LNCaP clone FGC (cell line): ENCODE data around the gene KRTAP3-2.
"Not testable (repeated sequence)": the region's sequence is repeated elsewhere in the genome, so short reads cannot be mapped to it uniquely, and the experiment has no call there.

Experiments used
- DNase-seq: peaks from one replicate; pipeline ENCODE4 v3.0.0-alpha.2; 2011; ENCODE audit warnings: low read depth
- H3K4me3 ChIP-seq: 2 replicates; pipeline ENCODE4 v1.5.1; 2011; ENCODE audit warnings: mild to moderate bottlenecking, low read depth, low read length, control low read depth
- TF ChIP-seq, protein P1 (sequence below): IDR thresholded peaks from 2 replicates; pipeline ENCODE4 v1.5.1; 2012; ENCODE audit warnings: mild to moderate bottlenecking; ENCODE audit not compliant: control insufficient read depth, insufficient read depth; ENCODE audit errors: extremely low read depth

Gene KRTAP3-2

DNA sequence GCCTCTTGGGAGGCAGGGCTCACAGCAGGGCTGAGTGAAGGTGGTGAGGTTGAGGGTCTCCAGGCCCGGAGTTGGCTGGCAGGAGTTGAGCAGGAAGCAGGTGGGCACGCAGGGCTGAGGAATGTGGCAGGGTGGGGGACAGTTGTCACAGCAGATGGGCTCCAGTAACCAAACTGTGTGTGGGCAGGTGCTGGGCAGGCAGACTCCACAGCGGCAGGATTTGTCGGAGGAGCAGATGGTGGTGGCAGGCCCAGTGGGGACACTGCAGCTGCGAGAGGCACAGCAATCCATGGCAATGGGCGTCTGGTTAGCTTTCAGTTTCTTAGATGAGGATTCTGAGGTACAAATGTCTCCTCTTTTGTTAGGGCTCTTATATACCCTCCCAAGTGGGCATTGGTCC lies at the start of gene KRTAP3-2:
TSS of gene KRTAP3-2 (minus strand) at position 344 of the 400 bp plus-strand sequence. CDS start at position 291, 53 bp downstream.
- not testable (repeated sequence) for DNase-seq, H3K4me3 ChIP-seq

DNA sequence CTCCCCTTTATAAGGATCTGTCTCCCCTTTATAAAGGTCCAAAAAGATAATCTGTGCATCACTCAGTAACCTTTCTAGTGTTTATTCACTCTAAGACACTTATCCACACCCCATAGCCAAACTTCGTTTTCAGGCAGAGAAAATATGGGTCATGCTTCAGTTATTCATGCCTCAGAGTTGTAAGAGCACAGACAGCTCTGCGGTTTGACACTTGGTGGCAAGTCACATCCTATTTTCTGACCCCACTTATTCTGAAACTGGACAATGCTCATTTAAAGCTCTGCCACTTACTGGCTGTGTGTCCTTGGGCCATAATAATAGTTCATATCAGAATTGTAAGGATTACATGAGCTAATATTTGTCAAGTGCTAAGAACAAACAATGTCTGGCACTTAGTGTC lies 49.4 kb upstream of the KRTAP3-2 start:
- TF ChIP-seq, protein P1, sequence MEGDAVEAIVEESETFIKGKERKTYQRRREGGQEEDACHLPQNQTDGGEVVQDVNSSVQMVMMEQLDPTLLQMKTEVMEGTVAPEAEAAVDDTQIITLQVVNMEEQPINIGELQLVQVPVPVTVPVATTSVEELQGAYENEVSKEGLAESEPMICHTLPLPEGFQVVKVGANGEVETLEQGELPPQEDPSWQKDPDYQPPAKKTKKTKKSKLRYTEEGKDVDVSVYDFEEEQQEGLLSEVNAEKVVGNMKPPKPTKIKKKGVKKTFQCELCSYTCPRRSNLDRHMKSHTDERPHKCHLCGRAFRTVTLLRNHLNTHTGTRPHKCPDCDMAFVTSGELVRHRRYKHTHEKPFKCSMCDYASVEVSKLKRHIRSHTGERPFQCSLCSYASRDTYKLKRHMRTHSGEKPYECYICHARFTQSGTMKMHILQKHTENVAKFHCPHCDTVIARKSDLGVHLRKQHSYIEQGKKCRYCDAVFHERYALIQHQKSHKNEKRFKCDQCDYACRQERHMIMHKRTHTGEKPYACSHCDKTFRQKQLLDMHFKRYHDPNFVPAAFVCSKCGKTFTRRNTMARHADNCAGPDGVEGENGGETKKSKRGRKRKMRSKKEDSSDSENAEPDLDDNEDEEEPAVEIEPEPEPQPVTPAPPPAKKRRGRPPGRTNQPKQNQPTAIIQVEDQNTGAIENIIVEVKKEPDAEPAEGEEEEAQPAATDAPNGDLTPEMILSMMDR = no peak
- H3K4me3 ChIP-seq = no peak overlapping the region
- no peak for DNase-seq

DNA sequence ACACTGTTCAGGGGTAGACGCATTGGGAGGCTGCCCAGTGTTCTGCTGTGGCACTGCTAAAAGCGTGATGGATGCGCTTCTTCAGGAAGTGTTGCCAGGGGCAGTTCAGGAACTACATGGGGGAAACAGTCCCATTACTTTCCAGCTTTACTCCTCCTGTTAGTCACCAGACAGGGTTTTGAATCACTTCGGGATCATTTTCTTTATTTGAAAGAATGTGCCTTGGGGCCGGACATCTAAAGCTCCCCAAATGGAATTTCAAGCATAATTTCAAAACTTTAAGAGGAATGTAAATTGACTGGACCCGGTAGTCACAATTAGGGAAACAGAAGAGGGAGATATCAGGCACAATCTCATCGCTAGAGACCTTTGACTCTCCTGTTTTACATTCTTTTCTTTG lies 48.7 kb upstream of the KRTAP3-2 start:
- no peak for DNase-seq
- no peak overlapping the region for H3K4me3 ChIP-seq
- TF ChIP-seq, protein P1 = no peak

DNA sequence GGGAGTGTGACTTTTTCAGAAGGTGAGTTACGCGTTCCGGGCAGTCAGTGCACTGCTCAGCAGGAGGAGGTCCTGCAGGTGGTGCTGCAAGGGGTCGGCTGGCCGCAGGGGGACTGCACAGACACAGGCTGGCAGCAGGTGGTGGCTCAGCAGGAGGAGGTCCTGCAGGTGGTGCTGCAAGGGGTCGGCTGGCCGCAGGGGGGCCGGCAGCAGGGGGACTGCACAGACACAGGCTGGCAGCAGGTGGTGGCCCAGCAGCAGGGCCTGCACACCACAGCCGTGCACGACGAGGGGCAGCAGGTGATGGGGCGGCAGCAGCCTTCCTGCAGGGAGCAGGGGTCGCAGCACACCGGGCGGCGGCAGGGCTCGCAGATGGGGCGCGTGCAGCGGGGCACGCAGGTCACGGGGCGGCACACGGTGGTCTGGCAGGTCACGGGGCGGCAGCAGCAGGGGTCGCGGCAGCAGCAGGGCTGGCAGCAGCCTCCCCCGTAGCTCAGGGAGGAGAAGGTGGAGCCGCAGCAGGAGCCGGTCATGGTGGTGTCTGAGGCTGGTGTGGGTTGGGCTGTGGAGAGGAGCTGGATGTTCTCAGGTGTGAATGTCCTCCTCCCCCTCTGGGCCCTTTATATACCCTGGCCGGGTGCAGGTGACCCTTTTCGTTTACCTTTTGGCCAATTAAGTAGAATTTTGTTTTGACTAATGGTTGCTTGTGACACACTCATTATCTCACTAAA lies 47.2 kb upstream of the KRTAP3-2 start, which contains the start of gene KRTAP2-1:
TSS of gene KRTAP2-1 (minus strand) at position 582 of the 731 bp plus-strand sequence. CDS start at position 533, 49 bp downstream.
- not testable (repeated sequence) for DNase-seq, H3K4me3 ChIP-seq

DNA sequence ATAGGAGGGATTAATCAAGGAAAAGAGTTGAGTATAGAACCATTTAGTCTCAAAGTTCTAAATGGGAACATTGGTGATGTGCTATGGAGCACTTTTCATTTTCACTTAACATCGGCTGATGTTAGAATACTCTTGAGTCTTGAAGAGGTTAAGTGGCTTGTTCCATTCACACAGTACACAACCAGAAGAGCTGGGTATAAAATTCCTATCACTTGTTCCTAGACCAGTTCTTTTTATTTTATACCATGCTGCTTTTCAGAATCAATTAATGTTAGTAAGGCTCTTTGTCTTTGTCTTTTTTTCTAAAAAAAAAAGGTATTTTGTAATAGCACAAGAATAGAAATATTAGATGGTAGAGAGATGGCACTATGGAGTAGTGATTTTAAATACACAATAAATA lies 43.2 kb upstream of the KRTAP3-2 start:
- TF ChIP-seq, protein P1 = no peak
- H3K4me3 ChIP-seq = no peak overlapping the region
- no peak for DNase-seq

DNA sequence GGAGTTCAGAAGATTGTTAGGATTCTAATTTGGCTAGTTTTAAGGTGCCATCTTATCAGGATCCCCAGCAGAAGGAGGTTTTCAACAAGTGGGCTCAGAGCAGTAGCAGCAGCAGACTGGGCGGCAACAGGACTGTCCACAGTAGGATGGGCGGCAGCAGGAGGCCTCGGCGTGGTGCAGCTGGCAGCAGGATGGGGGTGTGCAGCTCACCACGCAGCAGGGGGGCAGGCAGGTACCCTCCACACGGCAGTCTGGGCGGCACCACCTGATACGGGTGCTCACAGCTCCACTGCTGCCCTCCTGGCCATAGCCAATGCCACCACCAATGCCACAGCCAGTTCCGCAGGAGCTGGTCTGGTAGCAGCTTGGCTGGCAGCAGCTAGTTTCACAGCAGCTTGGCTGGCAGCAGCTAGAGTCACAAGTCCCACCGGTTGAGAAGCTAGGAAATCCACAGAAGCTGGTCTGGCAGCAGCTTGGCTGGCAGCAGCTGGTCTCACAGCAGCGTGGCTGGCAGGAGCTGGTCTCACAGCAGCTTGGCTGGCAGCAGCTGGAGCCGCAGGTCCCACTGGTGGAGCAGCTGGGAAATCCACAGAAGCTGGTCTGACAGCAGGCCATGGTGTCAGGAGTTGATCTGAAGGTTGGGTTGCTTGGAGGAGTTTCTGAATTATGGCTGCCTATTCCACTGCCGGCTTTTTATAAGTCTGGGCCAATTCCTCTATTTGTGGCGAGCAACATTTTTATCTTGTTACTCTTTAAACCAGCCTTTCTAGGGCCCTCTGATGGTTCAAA lies 41.3 kb upstream of the KRTAP3-2 start, which contains the start of gene KRTAP1-1:
TSS of gene KRTAP1-1 (minus strand) at position 668 of the 789 bp plus-strand sequence. CDS start at position 615, 53 bp downstream.
- not testable (repeated sequence) for H3K4me3 ChIP-seq, DNase-seq

DNA sequence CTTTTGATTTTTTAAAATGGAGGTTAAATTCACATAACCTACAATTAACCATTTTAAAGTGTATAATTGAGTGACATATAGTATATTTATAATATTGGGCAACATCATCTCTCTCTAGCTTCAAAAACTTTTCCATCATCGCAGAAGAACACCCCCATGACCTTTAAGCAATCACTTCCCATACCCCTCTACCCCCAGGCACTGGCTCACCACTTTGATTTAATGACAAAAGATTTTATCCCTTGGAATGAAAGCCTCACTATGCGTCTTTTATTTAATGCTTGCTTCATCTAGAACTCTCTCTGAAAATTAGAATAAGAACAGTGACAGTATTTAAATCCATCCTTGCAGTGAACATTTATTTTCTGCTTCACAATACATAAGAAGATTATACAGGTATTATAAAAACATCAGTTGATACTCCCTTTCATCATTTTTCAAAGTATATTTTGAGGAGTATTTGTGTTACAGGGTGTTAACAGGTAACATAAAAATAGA lies 38.2 kb upstream of the KRTAP3-2 start:
- DNase-seq = no peak
- H3K4me3 ChIP-seq = no peak overlapping the region
- TF ChIP-seq, protein P1 = no peak

DNA sequence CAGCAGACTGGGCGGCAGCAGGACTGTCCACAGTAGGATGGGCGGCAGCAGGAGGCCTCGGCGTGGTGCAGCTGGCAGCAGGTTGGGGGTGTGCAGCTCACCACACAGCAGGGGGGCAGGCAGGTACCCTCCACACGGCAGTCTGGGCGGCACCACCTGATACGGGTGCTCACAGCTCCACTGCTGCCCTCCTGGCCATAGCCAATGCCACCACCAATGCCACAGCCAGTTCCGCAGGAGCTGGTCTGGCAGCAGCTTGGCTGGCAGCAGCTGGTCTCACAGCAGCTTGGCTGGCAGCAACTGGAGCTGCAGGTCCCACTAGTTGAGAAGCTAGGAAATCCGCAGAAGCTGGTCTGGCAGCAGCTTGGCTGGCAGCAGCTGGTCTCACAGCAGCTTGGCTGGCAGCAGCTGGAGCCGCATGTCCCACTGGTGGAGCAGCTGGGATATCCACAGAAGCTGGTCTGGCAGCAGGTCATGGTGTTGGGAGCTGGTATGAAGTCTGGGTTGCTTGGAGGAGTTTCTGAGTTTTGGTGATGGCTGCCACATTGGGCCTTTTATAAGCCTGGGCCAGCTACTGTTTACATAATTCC lies 34.7 kb upstream of the KRTAP3-2 start, which contains the start of gene KRTAP1-3:
TSS of gene KRTAP1-3 (minus strand) at position 529 of the 590 bp plus-strand sequence. CDS start at position 476, 53 bp downstream.
- DNase-seq, H3K4me3 ChIP-seq: not testable (repeated sequence)
